Measurements from ENCODE around the gene IFFO2. TPM values are rescaled to one million over a fixed set of nuclear protein-coding genes. Genes with fewer than 3 reads are reported as not detected.
A peak's percentile ranks its signal among the peaks of the same experiment; 100 is the strongest.

IFFO2 gene
- total and polyA plus RNA-seq, 10 of the 15 experiments (the other 5 are each of a cell fraction or from before 2014, with no cell fraction given) = 1.2 to 18.4 (median 6.7) TPM

DNA sequence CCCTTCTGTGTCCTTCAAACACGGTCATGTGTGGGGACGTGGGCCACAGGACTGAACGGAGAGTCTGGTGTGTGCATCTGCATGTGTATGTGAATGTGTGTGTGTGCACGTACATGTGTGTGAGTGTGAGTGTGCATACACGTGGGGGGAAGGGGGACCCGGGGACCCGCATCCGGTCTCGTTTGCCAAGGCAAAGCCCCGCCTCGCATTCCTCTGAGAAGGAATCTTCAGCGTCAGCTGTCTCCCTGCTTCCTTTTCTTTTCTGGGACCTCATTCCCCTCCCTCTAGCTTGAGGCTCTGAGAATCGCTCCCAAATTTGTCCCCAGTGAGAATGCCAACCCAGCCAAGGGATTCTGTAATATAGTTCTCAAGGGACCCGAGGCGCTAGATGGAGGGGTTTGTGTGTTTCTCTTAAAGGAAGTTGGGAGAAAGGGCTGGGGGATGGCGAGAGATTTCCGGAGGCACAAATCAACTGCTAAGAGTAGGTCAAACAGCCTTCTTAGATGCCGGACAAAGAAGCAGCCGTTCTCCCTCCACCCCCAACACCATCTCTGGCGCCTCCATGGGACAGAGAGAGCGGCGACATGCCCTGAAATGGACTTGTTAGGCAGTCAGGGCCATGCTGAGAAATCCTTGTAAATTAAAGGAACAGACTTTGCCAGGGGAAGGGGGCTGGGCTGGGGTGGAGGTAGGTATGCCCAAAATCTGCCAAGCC lies 6.6 kb downstream of the IFFO2 start:
- H3K9ac ChIP-seq (ENCODE audit: control insufficient read depth, insufficient read depth, low read length) = peak overlapping the region; percentile 88
- DNase-seq (ENCODE audit: low read depth, low spot score) (no peak), FAIRE-seq (no peak), ATAC-seq (peak; percentile 7; the same call in 1 of the 3 replicates)
- 43% methylated on average over 21 of the region's 22 CpGs for WGBS (ENCODE audit: insufficient coverage, insufficient replicate concordance, low lambda C conversion rate, missing lambda C conversion rate)
- H3K79me2 ChIP-seq (ENCODE audit: control insufficient read depth, insufficient read depth, low read length) = peaks cover 55% of the 10 kb centered on the region
- H3K27me3 ChIP-seq (replicated peaks in 1 of 2; ENCODE audit: control insufficient read depth in 2 of 2, insufficient read depth in 2 of 2, low read length in 1 of 2) = no peaks in the 10 kb centered on the region
- no TSS peak for BruUV-seq (replicated peaks)
- peak overlapping the region; percentile 98 for H3K4me2 ChIP-seq (ENCODE audit: control insufficient read depth, insufficient read depth)
- H4K20me1 ChIP-seq (ENCODE audit: control insufficient read depth, insufficient read depth) = 0 out of 2 replicates have a peak, but pooled peaks cover 2% of the 10 kb centered on the region
- SMC1A ChIA-PET (ENCODE audit: uncharacterized antibody, unreplicated experiment) = interaction anchor here (1.2 to 4.0 kb wide), 7 partner anchors 9 to 47 kb away, joined by 3 to 45 read pairs (median 6); partner anchors contain the start of gene ALDH4A1
- CTCF ChIA-PET = interaction anchor here (0.8 to 11.6 kb wide), 7 partner anchors 16 to 164 kb away, joined by 3 to 117 read pairs (median 15); partner anchors contain the start of gene ALDH4A1
- H3K27ac ChIP-seq (ENCODE audit: control insufficient read depth, insufficient read depth) = peak overlapping the region; percentile 99
- RAD21 ChIA-PET (ENCODE audit: unreplicated experiment) = interaction anchor here (0.9 to 5.2 kb wide), 6 partner anchors 20 to 138 kb away, joined by 3 to 52 read pairs (median 10); partner anchors contain the start of gene ALDH4A1
- peak overlapping the region; percentile 73 for H3K4me3 ChIP-seq
- no peaks in the 10 kb centered on the region for H3K36me3 ChIP-seq (ENCODE audit: control insufficient read depth in 2 of 2, insufficient read depth in 2 of 2, low read length in 1 of 2)
- intact Hi-C loops (cut with micrococcal nuclease; ENCODE audit: unreplicated experiment) (loop anchor here (5.0 to 10.0 kb wide), 2 partner anchors 38 to 255 kb away; no protein-coding TSS in a partner anchor), in situ Hi-C loops (cut with MboI) (no loop called here)
- POLR2A ChIA-PET = interaction anchor here (0.6 to 5.8 kb wide), 5 partner anchors 8 to 35 kb away, joined by 3 to 96 read pairs (median 3); no protein-coding TSS in a partner anchor
- H3K4me1 ChIP-seq (ENCODE audit: control insufficient read depth, insufficient read depth, low read length) = peaks cover 64% of the 10 kb centered on the region
- H2AFZ ChIP-seq (ENCODE audit: control insufficient read depth, low read depth, low read length) = peak overlapping the region; percentile 52; the same call in 1 of the 2 replicates
- no peaks in the 10 kb centered on the region for H3K9me3 ChIP-seq (replicated peaks; ENCODE audit: control insufficient read depth, insufficient read depth, low read length)
- TF ChIP-seq RAD21 (IDR thresholded peaks at IDR 0.05; ENCODE audit: insufficient read depth, low read depth, low read length) (peak; percentile 40), BCLAF1 (IDR thresholded peaks at IDR 0.05) (no peak), SPI1 (IDR thresholded peaks at IDR 0.05; ENCODE audit: borderline replicate concordance, insufficient read depth, low read depth, low read length) (no peak), HDGF (IDR thresholded peaks at IDR 0.05) (no peak), SMC3 (IDR thresholded peaks at IDR 0.05; ENCODE audit: borderline replicate concordance, low read length) (peak; percentile 24; the same call in 1 of the 2 replicates), HSF1 (IDR thresholded peaks at IDR 0.05; ENCODE audit: low read depth, low read length) (no peak), CBX5 (IDR thresholded peaks at IDR 0.05; ENCODE audit: low read depth) (no peak)
- TF ChIP-seq, protein P1, sequence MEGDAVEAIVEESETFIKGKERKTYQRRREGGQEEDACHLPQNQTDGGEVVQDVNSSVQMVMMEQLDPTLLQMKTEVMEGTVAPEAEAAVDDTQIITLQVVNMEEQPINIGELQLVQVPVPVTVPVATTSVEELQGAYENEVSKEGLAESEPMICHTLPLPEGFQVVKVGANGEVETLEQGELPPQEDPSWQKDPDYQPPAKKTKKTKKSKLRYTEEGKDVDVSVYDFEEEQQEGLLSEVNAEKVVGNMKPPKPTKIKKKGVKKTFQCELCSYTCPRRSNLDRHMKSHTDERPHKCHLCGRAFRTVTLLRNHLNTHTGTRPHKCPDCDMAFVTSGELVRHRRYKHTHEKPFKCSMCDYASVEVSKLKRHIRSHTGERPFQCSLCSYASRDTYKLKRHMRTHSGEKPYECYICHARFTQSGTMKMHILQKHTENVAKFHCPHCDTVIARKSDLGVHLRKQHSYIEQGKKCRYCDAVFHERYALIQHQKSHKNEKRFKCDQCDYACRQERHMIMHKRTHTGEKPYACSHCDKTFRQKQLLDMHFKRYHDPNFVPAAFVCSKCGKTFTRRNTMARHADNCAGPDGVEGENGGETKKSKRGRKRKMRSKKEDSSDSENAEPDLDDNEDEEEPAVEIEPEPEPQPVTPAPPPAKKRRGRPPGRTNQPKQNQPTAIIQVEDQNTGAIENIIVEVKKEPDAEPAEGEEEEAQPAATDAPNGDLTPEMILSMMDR (IDR thresholded peaks at IDR 0.05 in 2 of 3, conservative IDR thresholded peaks at IDR 0.05 in 1 of 3; ENCODE audit: control insufficient read depth in 2 of 3, extremely low read depth in 1 of 3, insufficient read depth in 1 of 3, low read depth in 3 of 3, low read length in 3 of 3) = peak; percentile 28 to 46 (median 41); a peak in 5 of 6 replicates
- TF ChIP-seq, protein P2, sequence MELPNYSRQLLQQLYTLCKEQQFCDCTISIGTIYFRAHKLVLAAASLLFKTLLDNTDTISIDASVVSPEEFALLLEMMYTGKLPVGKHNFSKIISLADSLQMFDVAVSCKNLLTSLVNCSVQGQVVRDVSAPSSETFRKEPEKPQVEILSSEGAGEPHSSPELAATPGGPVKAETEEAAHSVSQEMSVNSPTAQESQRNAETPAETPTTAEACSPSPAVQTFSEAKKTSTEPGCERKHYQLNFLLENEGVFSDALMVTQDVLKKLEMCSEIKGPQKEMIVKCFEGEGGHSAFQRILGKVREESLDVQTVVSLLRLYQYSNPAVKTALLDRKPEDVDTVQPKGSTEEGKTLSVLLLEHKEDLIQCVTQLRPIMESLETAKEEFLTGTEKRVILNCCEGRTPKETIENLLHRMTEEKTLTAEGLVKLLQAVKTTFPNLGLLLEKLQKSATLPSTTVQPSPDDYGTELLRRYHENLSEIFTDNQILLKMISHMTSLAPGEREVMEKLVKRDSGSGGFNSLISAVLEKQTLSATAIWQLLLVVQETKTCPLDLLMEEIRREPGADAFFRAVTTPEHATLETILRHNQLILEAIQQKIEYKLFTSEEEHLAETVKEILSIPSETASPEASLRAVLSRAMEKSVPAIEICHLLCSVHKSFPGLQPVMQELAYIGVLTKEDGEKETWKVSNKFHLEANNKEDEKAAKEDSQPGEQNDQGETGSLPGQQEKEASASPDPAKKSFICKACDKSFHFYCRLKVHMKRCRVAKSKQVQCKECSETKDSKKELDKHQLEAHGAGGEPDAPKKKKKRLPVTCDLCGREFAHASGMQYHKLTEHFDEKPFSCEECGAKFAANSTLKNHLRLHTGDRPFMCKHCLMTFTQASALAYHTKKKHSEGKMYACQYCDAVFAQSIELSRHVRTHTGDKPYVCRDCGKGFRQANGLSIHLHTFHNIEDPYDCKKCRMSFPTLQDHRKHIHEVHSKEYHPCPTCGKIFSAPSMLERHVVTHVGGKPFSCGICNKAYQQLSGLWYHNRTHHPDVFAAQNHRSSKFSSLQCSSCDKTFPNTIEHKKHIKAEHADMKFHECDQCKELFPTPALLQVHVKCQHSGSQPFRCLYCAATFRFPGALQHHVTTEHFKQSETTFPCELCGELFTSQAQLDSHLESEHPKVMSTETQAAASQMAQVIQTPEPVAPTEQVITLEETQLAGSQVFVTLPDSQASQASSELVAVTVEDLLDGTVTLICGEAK (IDR thresholded peaks at IDR 0.05; ENCODE audit: borderline replicate concordance) = no peak

Data from GM12878 (cell line).